HG03575 (cell line): ENCODE data around the gene CDH4.

Source experiments
- ATAC-seq: cut with Tn5 transposase; IDR thresholded peaks from one replicate; pipeline ENCODE4 v1.9.1; 2021; ENCODE audit not compliant: unreplicated experiment, insufficient number of reproducible peaks, low FRiP score; ENCODE audit errors: extremely low read depth

CDH4 gene

GRCh38 chr20:61315319-61315718 lies 63.3 kb downstream of the CDH4 start:
- no peak for ATAC-seq

- no peak for ATAC-seq
These were observed 64.3 kb downstream of the CDH4 start for GRCh38 chr20:61316346-61316745.

- no peak for ATAC-seq
These were observed 66.0 kb downstream of the CDH4 start for GRCh38 chr20:61317966-61318530.

- no peak for ATAC-seq
These were observed 68.8 kb downstream of the CDH4 start for GRCh38 chr20:61320691-61321425.

- ATAC-seq: no peak
These were observed 69.4 kb downstream of the CDH4 start for GRCh38 chr20:61321481-61321880.

- ATAC-seq: no peak
These were observed 70.2 kb downstream of the CDH4 start for GRCh38 chr20:61322151-61322865.

- no peak for ATAC-seq
These were observed 72.8 kb downstream of the CDH4 start for GRCh38 chr20:61324906-61325305.

- no peak for ATAC-seq
These were observed 73.7 kb downstream of the CDH4 start for GRCh38 chr20:61325718-61326117.

GRCh38 chr20:61328911-61329558 lies 77.0 kb downstream of the CDH4 start:
- ATAC-seq: no peak

GRCh38 chr20:61330441-61330840 lies 78.4 kb downstream of the CDH4 start:
- no peak for ATAC-seq

- no peak for ATAC-seq
These were observed 79.5 kb downstream of the CDH4 start for GRCh38 chr20:61331543-61331942.

- ATAC-seq: no peak
These were observed 80.2 kb downstream of the CDH4 start for GRCh38 chr20:61332016-61332975.

GRCh38 chr20:61333484-61334108 lies 81.5 kb downstream of the CDH4 start:
- no peak for ATAC-seq

GRCh38 chr20:61340157-61340556 lies 88.1 kb downstream of the CDH4 start:
- no peak for ATAC-seq

- ATAC-seq: no peak
These were observed 89.5 kb downstream of the CDH4 start for GRCh38 chr20:61341605-61342004.

GRCh38 chr20:61343934-61344333 lies 91.9 kb downstream of the CDH4 start:
- ATAC-seq: no peak

GRCh38 chr20:61345656-61346055 lies 93.6 kb downstream of the CDH4 start:
- no peak for ATAC-seq

- no peak for ATAC-seq
These were observed 94.9 kb downstream of the CDH4 start for GRCh38 chr20:61346996-61347395.
